SU-DHL-6 (cell line): Measurements from ENCODE around the gene ZNF536.

Experiments used
- H2AFZ ChIP-seq: fragments of 200-600 bp; sonication (generic); 2 replicates; pipeline ENCODE4 v1.6.1; 2014; ENCODE audit warnings: low read depth, mild to moderate bottlenecking, moderate library complexity, mixed read lengths, antibody characterized with exemption, low read length; ENCODE audit not compliant: severe bottlenecking
- H3F3A ChIP-seq: fragments of 200-600 bp; shearing (Covaris generic); 2 replicates; pipeline ENCODE4 v1.6.0; 2016; ENCODE audit warnings: antibody characterized with exemption, mild to moderate bottlenecking; ENCODE audit not compliant: insufficient read depth
- H3K27ac ChIP-seq: fragments of 200-600 bp; sonication (generic); 2 replicates; pipeline ENCODE4 v1.5.1; 2016; ENCODE audit warnings: low read depth, mild to moderate bottlenecking, low read length, moderate library complexity, mixed read lengths
- H3K27me3 ChIP-seq: fragments of 200-600 bp; sonication (generic), shearing (Covaris generic); 2 replicates; pipeline ENCODE4 v1.6.0; 2014; ENCODE audit warnings: mild to moderate bottlenecking, low read length
- H3K36me3 ChIP-seq: fragments of 200-600 bp; sonication (generic); 2 replicates; pipeline ENCODE4 v1.6.1; 2014; ENCODE audit warnings: mild to moderate bottlenecking, low read length, mixed read lengths
- H3K4me2 ChIP-seq: fragments of 300-600, 200-600 bp; shearing (Covaris generic), sonication (generic); 2 replicates; pipeline ENCODE4 v1.6.0; 2014; ENCODE audit warnings: low read length, low read depth, mild to moderate bottlenecking; ENCODE audit not compliant: poor library complexity, severe bottlenecking
- H3K4me3 ChIP-seq: fragments of 200-600 bp; sonication (generic); 2 replicates; pipeline ENCODE4 v1.5.1; 2014; ENCODE audit warnings: antibody characterized with exemption, low read length, mild to moderate bottlenecking, mixed read lengths; ENCODE audit not compliant: insufficient read depth, poor library complexity, severe bottlenecking
- H3K79me2 ChIP-seq: fragments of 200-600 bp; sonication (generic); 2 replicates; pipeline ENCODE4 v1.6.1; 2014; ENCODE audit warnings: mild to moderate bottlenecking, low read length, moderate library complexity; ENCODE audit not compliant: insufficient read depth
- H3K9ac ChIP-seq: fragments of 200-600 bp; sonication (generic); 2 replicates; pipeline ENCODE4 v1.7.0; 2014; ENCODE audit warnings: mild to moderate bottlenecking, low read length
- H3K9me2 ChIP-seq: fragments of 200-600 bp; sonication (generic); replicated peaks from 2 replicates; pipeline ENCODE4 v1.6.1; 2014; ENCODE audit warnings: low read length; ENCODE audit not compliant: insufficient read depth
- H3K9me3 ChIP-seq: fragments of 200-600 bp; sonication (generic); 2 replicates; pipeline ENCODE4 v1.6.1; 2014; ENCODE audit warnings: low read length, mixed read lengths; ENCODE audit not compliant: insufficient read depth
- H4K20me1 ChIP-seq: fragments of 200-600 bp; sonication (generic); 2 replicates; pipeline ENCODE4 v1.6.1; 2014; ENCODE audit warnings: low read depth, mild to moderate bottlenecking, antibody characterized with exemption, low read length, moderate library complexity, mixed read lengths
- CTCF ChIP-seq: fragments of 200-600 bp; sonication (generic); IDR thresholded peaks from one replicate; pipeline ENCODE4 v1.5.1; 2017; ENCODE audit warnings: antibody characterized with exemption, mild to moderate bottlenecking, low read length, moderate library complexity; ENCODE audit not compliant: insufficient read depth, poor library complexity, severe bottlenecking
- EZH2phosphoT487 ChIP-seq: fragments of 200-600 bp; sonication (generic), shearing (Covaris generic); conservative IDR thresholded peaks from 2 replicates; pipeline ENCODE4 v1.6.1; 2018; ENCODE audit warnings: mild to moderate bottlenecking, antibody characterized with exemption, low read length, moderate library complexity, mixed read lengths

ZNF536 gene

DNA sequence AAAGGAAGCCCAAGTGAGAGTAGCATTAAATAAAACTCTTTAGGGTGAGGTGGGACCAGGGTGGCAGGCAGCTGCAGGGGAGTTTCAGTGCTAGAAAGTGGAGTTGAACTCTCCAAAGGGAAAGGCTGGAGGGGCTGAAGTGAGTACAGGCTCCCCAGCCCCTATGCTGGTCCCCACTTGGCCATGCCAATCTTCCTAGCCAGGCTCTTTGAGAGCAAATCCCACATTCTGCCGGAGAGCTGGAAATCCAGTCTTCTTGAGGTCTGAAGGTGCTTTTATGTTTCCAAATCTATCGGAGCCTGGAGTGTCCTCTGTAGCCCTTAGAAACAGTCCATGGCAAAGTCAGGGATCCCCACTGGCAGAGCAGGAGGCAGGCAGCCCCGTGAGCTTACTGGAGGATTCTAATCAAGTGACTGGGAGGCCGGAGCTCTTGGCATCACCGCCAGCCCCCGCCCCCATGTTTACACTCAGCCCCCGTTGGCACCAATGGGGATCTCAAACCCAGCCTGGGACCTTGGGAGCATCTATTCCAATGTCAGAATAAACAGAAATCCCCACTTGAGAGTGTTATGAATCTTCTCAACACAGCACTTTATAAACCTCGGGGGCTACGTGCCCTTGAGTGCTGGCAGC lies 18.3 kb downstream of the ZNF536 start:
- H3K4me3 ChIP-seq, result no peak overlapping the region
- H4K20me1 ChIP-seq, result no peaks in the 10 kb centered on the region
- no peaks in the 10 kb centered on the region for H3K27me3 ChIP-seq
- no peaks in the 10 kb centered on the region for H3K36me3 ChIP-seq
- TF ChIP-seq EZH2phosphoT487 (no peak), CTCF (no peak)
- no peak overlapping the region for H3K9ac ChIP-seq
- H3K27ac ChIP-seq, result no peak overlapping the region
- no peaks in the 10 kb centered on the region for H3K9me3 ChIP-seq
- no peaks in the 10 kb centered on the region for H3K79me2 ChIP-seq
- H3K4me2 ChIP-seq, result no peak overlapping the region
- no peaks in the 10 kb centered on the region for H3K9me2 ChIP-seq
- H3F3A ChIP-seq, result no peaks in the 10 kb centered on the region
- H2AFZ ChIP-seq, result no peak overlapping the region

DNA sequence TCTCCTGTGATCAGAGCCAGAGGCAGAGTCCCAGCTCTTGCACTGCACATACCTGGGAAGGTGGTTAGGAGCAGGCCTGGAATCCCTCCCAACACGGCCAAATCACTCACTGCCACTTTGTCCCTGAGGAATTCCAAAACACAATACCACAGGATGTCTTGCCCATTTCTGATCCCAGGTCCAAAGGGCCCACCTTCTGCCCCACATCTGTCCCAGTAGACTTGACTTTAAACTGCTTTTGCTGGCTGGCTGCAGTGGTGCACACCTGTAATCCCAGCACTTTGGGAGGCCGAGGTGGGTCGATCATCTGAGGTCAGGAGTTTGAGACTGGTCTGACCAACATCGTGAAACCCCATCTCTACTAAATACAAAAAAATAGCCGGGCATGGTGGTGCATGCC lies 18.9 kb downstream of the ZNF536 start:
- no peaks in the 10 kb centered on the region for H3K36me3 ChIP-seq
- no peak overlapping the region for H3K4me2 ChIP-seq
- no peak for TF ChIP-seq EZH2phosphoT487

DNA sequence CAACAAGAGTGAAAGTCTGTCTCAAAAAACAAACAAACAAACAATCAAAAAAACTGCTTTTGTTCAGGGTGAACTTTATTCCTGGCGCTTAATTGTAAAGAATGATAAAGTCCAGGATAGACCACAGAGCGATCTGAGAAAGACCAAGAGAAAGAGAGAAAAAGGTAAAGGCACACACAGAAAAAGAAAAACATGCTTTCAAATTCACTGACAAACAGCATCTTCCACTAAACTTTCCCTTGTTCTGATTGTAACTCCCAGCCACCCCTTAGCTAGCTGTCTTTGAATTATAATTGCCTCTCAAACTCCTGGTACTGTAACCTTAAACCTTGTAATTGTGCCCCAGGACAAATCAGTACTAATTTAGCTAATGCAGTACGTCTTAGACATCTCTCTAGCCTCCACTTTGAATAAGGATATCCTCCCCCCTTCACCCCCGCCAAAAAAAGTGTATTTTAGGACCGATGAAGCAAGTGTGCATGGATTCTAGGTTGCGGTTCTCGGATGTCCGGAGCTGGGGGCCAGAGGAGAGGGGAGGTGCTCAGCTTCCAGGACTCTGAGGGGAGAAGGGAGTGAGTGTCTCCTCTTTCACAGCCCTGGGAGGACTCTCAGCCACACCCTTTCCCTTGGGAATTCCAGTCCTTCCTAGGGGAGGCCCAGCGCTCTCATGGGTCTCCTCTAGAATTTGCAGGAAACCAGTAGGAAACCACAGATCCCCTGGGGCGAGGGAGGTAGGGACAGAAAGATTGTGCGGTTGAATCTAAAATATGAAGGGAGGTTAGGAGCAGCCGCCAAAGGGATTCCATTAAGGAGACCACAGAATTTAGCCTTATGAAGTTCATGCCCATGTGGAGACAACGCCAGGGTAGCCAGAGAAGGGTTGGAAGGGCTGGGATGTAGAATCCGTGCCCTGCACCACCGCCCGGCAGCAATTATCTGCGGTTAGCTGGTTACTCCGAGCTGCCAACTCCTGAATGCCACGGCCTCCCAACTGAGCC lies 19.7 kb downstream of the ZNF536 start:
- H2AFZ ChIP-seq, result no peak overlapping the region
- TF ChIP-seq CTCF, result no peak
- TF ChIP-seq EZH2phosphoT487, result no peak
- H3K9ac ChIP-seq, result no peak overlapping the region
- H3K4me2 ChIP-seq, result no peak overlapping the region
- H3K27ac ChIP-seq, result no peak overlapping the region
- no peaks in the 10 kb centered on the region for H4K20me1 ChIP-seq
- no peaks in the 10 kb centered on the region for H3K36me3 ChIP-seq
- no peaks in the 10 kb centered on the region for H3K9me2 ChIP-seq
- H3F3A ChIP-seq, result no peaks in the 10 kb centered on the region
- no peak overlapping the region for H3K4me3 ChIP-seq
- no peaks in the 10 kb centered on the region for H3K9me3 ChIP-seq
- H3K79me2 ChIP-seq, result no peaks in the 10 kb centered on the region
- no peaks in the 10 kb centered on the region for H3K27me3 ChIP-seq

More for the DNA sequence above, 18.9 kb downstream of the ZNF536 start:
- Histone ChIP-seq H4K20me1 (no peaks in the 10 kb centered on the region), H3K4me3 (no peak overlapping the region), H3K9me3 (no peaks in the 10 kb centered on the region), H3K9me2 (no peaks in the 10 kb centered on the region), H3K27me3 (no peaks in the 10 kb centered on the region), H2AFZ (no peak overlapping the region), H3K9ac (no peak overlapping the region), H3F3A (no peaks in the 10 kb centered on the region), H3K27ac (no peak overlapping the region), H3K79me2 (no peaks in the 10 kb centered on the region)
